ENCODE measurements around the gene SOWAHC. TPM values are rescaled to one million over a fixed set of nuclear protein-coding genes. Genes with fewer than 3 reads are reported as not detected.

The SOWAHC gene
- total RNA-seq, 1 experiment from 2014 or later: 18.6 TPM

DNA sequence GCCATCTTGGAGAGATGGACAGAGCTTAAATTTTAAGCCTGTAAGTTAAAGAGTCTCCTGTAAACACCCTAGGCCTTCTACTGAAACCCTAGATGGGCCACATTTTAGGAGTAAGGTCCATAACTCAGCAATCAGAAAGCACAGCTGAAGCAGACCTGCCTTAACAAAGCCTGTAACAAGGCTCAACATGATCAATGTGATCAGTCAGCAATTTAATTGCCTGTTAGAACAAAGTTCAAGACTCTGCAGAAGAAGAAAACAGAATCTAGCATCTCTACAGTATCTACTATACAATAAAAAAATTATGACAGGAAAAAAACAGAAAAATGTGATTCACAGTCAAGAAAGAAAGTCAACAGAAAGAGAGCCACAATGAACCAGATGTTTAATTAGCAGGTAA, 27.5 kb upstream of the SOWAHC start:
- Mint-ChIP-seq H3K27ac (0 out of 2 replicates have a peak overlapping the region, but pooled peaks have one; percentile 10), H3K4me3 (no peak overlapping the region)
- TF ChIP-seq TCF7 (CRISPR knock-in tag; IDR thresholded peaks at IDR 0.05; ENCODE audit: low read depth) (no peak), FOXJ3 (CRISPR knock-in tag; IDR thresholded peaks at IDR 0.05; ENCODE audit: borderline replicate concordance) (no peak)
- TF ChIP-seq, protein P1, sequence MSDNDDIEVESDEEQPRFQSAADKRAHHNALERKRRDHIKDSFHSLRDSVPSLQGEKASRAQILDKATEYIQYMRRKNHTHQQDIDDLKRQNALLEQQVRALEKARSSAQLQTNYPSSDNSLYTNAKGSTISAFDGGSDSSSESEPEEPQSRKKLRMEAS (CRISPR knock-in tag; IDR thresholded peaks at IDR 0.05): no peak

GRCh38 chr2:109591206-109591605, 23.0 kb upstream of the SOWAHC start:
- no peak overlapping the region for H3K4me3 Mint-ChIP-seq
- H3K36me3 Mint-ChIP-seq: peaks cover 14% of the 10 kb centered on the region

More for the DNA sequence above, 27.5 kb upstream of the SOWAHC start:
- POLR2A ChIA-PET: no interaction called here
- CTCF ChIA-PET: no interaction called here
- DNase-seq (ENCODE audit: low spot score) (no peak), ATAC-seq (no peak)
- Mint-ChIP-seq H3K36me3 (peaks cover 30% of the 10 kb centered on the region), H3K27me3 (ENCODE audit: low read depth) (no peaks in the 10 kb centered on the region; the same call in 1 of the 2 replicates), H3K9me3 (no peaks in the 10 kb centered on the region), H3K4me1 (peaks cover 10% of the 10 kb centered on the region)

DNA sequence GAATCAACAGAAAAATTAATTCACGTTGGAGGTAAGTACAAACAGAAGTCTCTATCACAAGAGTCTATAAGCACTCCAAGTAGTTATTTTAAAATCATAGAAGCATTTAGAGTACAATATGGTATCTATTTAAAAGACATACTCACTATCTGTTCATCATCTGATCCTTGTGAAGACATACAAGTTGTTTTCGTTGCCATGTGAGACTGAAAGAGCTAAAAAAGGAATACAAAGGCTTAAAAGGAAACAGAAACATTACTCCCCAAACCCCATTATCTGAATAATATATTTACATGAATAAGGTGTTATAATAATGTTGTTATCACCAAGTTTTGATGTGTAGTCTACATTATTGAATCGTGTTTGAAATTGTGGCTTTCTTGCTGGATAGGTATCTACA, 21.3 kb upstream of the SOWAHC start:
- no peak for ATAC-seq
- Mint-ChIP-seq H3K4me3 (no peak overlapping the region), H3K27me3 (ENCODE audit: low read depth) (no peaks in the 10 kb centered on the region), H3K4me1 (0 out of 2 replicates have a peak, but pooled peaks cover 3% of the 10 kb centered on the region), H3K9me3 (no peaks in the 10 kb centered on the region), H3K27ac (no peak overlapping the region), H3K36me3 (peaks cover 8% of the 10 kb centered on the region)
- no peak for TF ChIP-seq ZNF138 (CRISPR knock-in tag; conservative IDR thresholded peaks at IDR 0.05)
- TF ChIP-seq, protein P1 (CRISPR knock-in tag; IDR thresholded peaks at IDR 0.05): no peak
- TF ChIP-seq ZNF317 (CRISPR knock-in tag; IDR thresholded peaks at IDR 0.05; ENCODE audit: borderline replicate concordance, low read depth): no peak
- TF ChIP-seq NFATC4 (CRISPR knock-in tag; IDR thresholded peaks at IDR 0.05): no peak
- CTCF ChIA-PET: no interaction called here
- POLR2A ChIA-PET: no interaction called here
- no peak for DNase-seq (ENCODE audit: low spot score)

More at GRCh38 chr2:109591206-109591605, 23.0 kb upstream of the SOWAHC start:
- Mint-ChIP-seq H3K27ac (0 out of 2 replicates have a peak overlapping the region, but pooled peaks have one; percentile 1), H3K4me1 (0 out of 2 replicates have a peak, but pooled peaks cover 3% of the 10 kb centered on the region), H3K9me3 (no peaks in the 10 kb centered on the region), H3K27me3 (ENCODE audit: low read depth) (no peaks in the 10 kb centered on the region)
- ATAC-seq (no peak), DNase-seq (ENCODE audit: low spot score) (no peak)
- TF ChIP-seq TEAD1 (CRISPR knock-in tag; IDR thresholded peaks at IDR 0.05) (no peak), MYBL2 (CRISPR knock-in tag; IDR thresholded peaks at IDR 0.05) (no peak), NFYB (CRISPR knock-in tag; conservative IDR thresholded peaks at IDR 0.05; ENCODE audit: low read depth) (no peak), JUN (CRISPR knock-in tag; IDR thresholded peaks at IDR 0.05) (no peak), ZNF121 (CRISPR knock-in tag; IDR thresholded peaks at IDR 0.05) (no peak), OVOL2 (CRISPR knock-in tag; IDR thresholded peaks at IDR 0.05; ENCODE audit: borderline replicate concordance) (no peak), NR3C1 (CRISPR knock-in tag; conservative IDR thresholded peaks at IDR 0.05; ENCODE audit: low read depth) (no peak), RELA (CRISPR knock-in tag; IDR thresholded peaks at IDR 0.05; ENCODE audit: borderline replicate concordance) (no peak), SOX15 (CRISPR knock-in tag; IDR thresholded peaks at IDR 0.05) (no peak), ZNF263 (CRISPR knock-in tag; IDR thresholded peaks at IDR 0.05; ENCODE audit: low read depth) (no peak), MLX (CRISPR knock-in tag; IDR thresholded peaks at IDR 0.05) (no peak)
- TF ChIP-seq, protein P2, sequence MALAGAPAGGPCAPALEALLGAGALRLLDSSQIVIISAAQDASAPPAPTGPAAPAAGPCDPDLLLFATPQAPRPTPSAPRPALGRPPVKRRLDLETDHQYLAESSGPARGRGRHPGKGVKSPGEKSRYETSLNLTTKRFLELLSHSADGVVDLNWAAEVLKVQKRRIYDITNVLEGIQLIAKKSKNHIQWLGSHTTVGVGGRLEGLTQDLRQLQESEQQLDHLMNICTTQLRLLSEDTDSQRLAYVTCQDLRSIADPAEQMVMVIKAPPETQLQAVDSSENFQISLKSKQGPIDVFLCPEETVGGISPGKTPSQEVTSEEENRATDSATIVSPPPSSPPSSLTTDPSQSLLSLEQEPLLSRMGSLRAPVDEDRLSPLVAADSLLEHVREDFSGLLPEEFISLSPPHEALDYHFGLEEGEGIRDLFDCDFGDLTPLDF (CRISPR knock-in tag; IDR thresholded peaks at IDR 0.05): no peak
- TF ChIP-seq, protein P3, sequence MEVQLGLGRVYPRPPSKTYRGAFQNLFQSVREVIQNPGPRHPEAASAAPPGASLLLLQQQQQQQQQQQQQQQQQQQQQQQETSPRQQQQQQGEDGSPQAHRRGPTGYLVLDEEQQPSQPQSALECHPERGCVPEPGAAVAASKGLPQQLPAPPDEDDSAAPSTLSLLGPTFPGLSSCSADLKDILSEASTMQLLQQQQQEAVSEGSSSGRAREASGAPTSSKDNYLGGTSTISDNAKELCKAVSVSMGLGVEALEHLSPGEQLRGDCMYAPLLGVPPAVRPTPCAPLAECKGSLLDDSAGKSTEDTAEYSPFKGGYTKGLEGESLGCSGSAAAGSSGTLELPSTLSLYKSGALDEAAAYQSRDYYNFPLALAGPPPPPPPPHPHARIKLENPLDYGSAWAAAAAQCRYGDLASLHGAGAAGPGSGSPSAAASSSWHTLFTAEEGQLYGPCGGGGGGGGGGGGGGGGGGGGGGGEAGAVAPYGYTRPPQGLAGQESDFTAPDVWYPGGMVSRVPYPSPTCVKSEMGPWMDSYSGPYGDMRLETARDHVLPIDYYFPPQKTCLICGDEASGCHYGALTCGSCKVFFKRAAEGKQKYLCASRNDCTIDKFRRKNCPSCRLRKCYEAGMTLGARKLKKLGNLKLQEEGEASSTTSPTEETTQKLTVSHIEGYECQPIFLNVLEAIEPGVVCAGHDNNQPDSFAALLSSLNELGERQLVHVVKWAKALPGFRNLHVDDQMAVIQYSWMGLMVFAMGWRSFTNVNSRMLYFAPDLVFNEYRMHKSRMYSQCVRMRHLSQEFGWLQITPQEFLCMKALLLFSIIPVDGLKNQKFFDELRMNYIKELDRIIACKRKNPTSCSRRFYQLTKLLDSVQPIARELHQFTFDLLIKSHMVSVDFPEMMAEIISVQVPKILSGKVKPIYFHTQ (CRISPR knock-in tag; IDR thresholded peaks at IDR 0.05): no peak
- TF ChIP-seq, protein P1 (CRISPR knock-in tag; IDR thresholded peaks at IDR 0.05): no peak
- POLR2A ChIA-PET: no interaction called here
- CTCF ChIA-PET: no interaction called here

Data from WTC11 (cell line).